Epithelial cell of esophagus (primary cell): ENCODE data around the gene RAB37.

Source experiments
- DNase-seq: peaks from one replicate; pipeline ENCODE4 v3.0.0; 2010; ENCODE audit warnings: low read depth
- H3K4me3 ChIP-seq: 2 replicates; pipeline ENCODE4 v1.5.1; 2011; ENCODE audit warnings: mild to moderate bottlenecking, low read length, control low read depth
- CTCF ChIP-seq: IDR thresholded peaks from 2 replicates; pipeline ENCODE4 v1.5.1; 2011; ENCODE audit warnings: low read depth, mild to moderate bottlenecking, low read length, control low read depth, inconsistent platforms; ENCODE audit not compliant: insufficient read depth; ENCODE audit errors: missing control alignments

Gene RAB37

GRCh38 chr17:74795327-74796020 is 58.4 kb downstream of the RAB37 start:
- H3K4me3 ChIP-seq = no peak overlapping the region
- DNase-seq = no peak
- no peak for TF ChIP-seq CTCF

GRCh38 chr17:74796211-74796610 is 59.2 kb downstream of the RAB37 start:
- DNase-seq = no peak
- no peak overlapping the region for H3K4me3 ChIP-seq
- TF ChIP-seq CTCF = no peak

- no peak overlapping the region for H3K4me3 ChIP-seq
- no peak for DNase-seq
- no peak for TF ChIP-seq CTCF
Measured at GRCh38 chr17:74796866-74797265, 59.8 kb downstream of the RAB37 start.
